ENCODE results near the gene UBE2D1.
A peak's percentile ranks its signal among the peaks of the same experiment; 100 is the strongest.
"Not testable (repeated sequence)": the region's sequence is repeated elsewhere in the genome, so short reads cannot be mapped to it uniquely, and the experiment has no call there.

Gene UBE2D1

GRCh38 chr10:58389024-58389423 lies 54.2 kb downstream of the UBE2D1 start:
- H3K9me3 Mint-ChIP-seq: no peaks in the 10 kb centered on the region
- no peaks in the 10 kb centered on the region for H3K27me3 Mint-ChIP-seq
- H3K4me1 Mint-ChIP-seq: peaks cover 62% of the 10 kb centered on the region
- no peak overlapping the region for H3K27ac Mint-ChIP-seq
- H3K36me3 Mint-ChIP-seq: peaks cover 30% of the 10 kb centered on the region
- H3K4me3 Mint-ChIP-seq: peak overlapping the region; percentile 30

GRCh38 chr10:58393317-58393716 lies 58.5 kb downstream of the UBE2D1 start:
- H3K4me3 Mint-ChIP-seq: no peak overlapping the region
- peaks cover 32% of the 10 kb centered on the region for H3K36me3 Mint-ChIP-seq
- H3K27ac Mint-ChIP-seq: no peak overlapping the region
- peaks cover 36% of the 10 kb centered on the region for H3K4me1 Mint-ChIP-seq
- H3K9me3 Mint-ChIP-seq: no peaks in the 10 kb centered on the region
- H3K27me3 Mint-ChIP-seq: no peaks in the 10 kb centered on the region

DNA sequence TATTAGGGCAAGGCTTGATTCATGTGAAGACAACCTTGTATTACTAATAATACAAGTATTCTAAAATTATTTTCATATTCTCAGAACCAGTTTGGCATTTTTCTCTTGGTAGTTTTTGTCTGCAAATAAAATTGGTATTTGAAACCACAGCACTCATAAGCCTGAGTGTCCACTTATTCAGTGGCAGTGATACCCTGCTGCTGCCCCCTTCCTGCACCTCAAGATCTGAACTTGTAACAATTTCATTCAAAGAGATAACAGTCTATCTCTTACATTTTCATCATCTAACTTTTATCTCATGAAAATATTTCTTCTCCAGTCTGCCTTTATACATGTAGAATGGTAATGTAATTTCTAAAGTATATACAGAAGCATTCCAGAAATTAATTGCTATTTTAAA lies 59.7 kb downstream of the UBE2D1 start:
- Mint-ChIP-seq H3K4me3 (no peak overlapping the region), H3K27ac (no peak overlapping the region), H3K36me3 (peaks cover 28% of the 10 kb centered on the region), H3K4me1 (peaks cover 25% of the 10 kb centered on the region), H3K9me3 (no peaks in the 10 kb centered on the region), H3K27me3 (no peaks in the 10 kb centered on the region)

DNA sequence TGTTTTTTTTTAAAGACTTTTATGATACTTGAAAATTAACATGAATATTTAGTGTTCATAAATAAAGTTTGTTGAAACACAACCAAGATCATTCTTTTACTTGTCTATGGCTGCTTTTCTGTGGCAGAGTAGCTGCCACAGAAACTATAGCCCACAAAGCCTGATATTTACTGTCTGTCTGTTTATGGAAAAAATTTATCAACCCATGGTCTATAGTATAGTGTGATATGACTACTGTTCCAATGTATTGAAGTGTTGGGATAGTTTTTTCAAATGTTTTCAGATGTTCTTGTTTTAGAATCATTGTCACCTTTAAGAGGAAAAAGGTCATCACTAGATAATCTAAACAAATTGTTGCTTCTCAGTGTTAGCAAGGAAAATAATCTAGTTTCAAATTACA lies 61.3 kb downstream of the UBE2D1 start:
- peaks cover 15% of the 10 kb centered on the region for H3K4me1 Mint-ChIP-seq
- H3K9me3 Mint-ChIP-seq: no peaks in the 10 kb centered on the region
- H3K27ac Mint-ChIP-seq: no peak overlapping the region
- H3K27me3 Mint-ChIP-seq: no peaks in the 10 kb centered on the region
- H3K36me3 Mint-ChIP-seq: peaks cover 23% of the 10 kb centered on the region
- H3K4me3 Mint-ChIP-seq: no peak overlapping the region

DNA sequence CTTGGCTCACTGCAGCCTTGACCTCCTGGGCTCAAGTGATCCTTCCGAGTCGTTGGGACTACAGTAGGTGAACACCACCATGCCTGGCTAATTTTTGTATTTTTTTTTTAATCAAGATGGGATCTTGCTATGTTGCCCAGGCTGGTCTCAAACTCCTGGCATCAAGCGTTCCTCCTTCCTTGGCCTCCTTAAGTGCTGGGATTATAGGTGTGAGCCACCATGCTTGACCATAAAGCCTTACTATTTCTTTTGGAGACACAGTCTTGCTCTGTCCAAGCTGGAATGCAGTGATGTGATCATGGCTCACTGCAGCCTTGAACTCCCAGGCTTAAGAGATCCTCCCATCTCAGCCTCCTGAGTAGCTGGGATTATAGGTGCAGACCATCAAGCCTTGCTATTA lies 63.0 kb downstream of the UBE2D1 start:
- no peak overlapping the region for H3K4me3 Mint-ChIP-seq
- H3K9me3 Mint-ChIP-seq: no peaks in the 10 kb centered on the region
- H3K27ac Mint-ChIP-seq: no peak overlapping the region
- no peaks in the 10 kb centered on the region for H3K4me1 Mint-ChIP-seq
- H3K36me3 Mint-ChIP-seq: peaks cover 19% of the 10 kb centered on the region
- H3K27me3 Mint-ChIP-seq: no peaks in the 10 kb centered on the region

DNA sequence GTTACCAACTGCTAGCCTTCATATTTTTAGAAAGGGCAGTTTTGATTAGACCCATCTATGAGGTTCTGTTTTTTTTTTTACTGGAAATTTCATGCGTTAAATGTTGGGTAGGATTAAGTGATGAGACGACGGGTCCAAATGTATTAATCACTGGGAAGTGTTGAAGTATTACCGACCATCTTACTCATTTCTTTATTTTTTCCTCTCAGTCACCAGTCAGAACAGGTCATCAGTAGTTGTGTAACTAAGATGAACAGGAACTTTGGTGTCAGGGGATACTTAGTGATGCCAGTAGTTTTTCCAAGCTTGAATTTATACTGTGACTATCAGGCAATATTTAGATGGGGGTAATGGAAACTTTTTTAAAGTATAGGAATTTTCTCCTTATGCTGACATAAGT lies 64.6 kb downstream of the UBE2D1 start:
- H3K27me3 Mint-ChIP-seq: no peaks in the 10 kb centered on the region
- no peak overlapping the region for H3K4me3 Mint-ChIP-seq
- no peaks in the 10 kb centered on the region for H3K4me1 Mint-ChIP-seq
- no peaks in the 10 kb centered on the region for H3K9me3 Mint-ChIP-seq
- no peak overlapping the region for H3K27ac Mint-ChIP-seq
- H3K36me3 Mint-ChIP-seq: peaks cover 17% of the 10 kb centered on the region

GRCh38 chr10:58400609-58401008 lies 65.8 kb downstream of the UBE2D1 start:
- Mint-ChIP-seq H3K4me3 (no peak overlapping the region), H3K9me3 (no peaks in the 10 kb centered on the region), H3K4me1 (no peaks in the 10 kb centered on the region), H3K36me3 (peaks cover 13% of the 10 kb centered on the region), H3K27me3 (no peaks in the 10 kb centered on the region), H3K27ac (no peak overlapping the region)

DNA sequence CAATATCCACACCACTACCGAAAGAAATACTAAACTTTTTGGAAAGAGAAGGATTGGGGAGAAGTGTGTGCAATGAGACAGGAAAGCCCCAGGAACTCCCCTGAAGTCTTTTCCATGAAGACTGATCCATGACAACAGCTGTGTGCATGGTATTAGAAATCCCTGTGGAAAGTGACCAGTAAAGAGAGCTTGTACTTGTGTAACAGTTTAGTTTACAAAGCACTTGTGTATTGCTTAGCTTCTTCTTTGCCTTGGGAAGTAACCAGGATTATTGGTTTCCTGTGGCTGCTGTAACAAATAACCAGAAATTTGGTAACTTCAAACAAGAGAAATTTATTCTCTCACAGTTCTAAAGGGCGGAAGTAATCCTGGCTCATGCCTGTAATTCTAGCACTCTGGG lies 69.2 kb downstream of the UBE2D1 start:
- no peaks in the 10 kb centered on the region for H3K4me1 Mint-ChIP-seq

GRCh38 chr10:58409956-58410610 lies 75.3 kb downstream of the UBE2D1 start:
- Mint-ChIP-seq H3K4me1 (no peaks in the 10 kb centered on the region), H3K4me3 (no peak overlapping the region), H3K27ac (no peak overlapping the region), H3K9me3 (no peaks in the 10 kb centered on the region), H3K36me3 (no peaks in the 10 kb centered on the region), H3K27me3 (peaks cover 3% of the 10 kb centered on the region)

More for the DNA sequence above, 69.2 kb downstream of the UBE2D1 start:
- Mint-ChIP-seq H3K27ac (no peak overlapping the region), H3K36me3 (peaks cover 4% of the 10 kb centered on the region), H3K4me3 (no peak overlapping the region), H3K27me3 (no peaks in the 10 kb centered on the region), H3K9me3 (no peaks in the 10 kb centered on the region)

DNA sequence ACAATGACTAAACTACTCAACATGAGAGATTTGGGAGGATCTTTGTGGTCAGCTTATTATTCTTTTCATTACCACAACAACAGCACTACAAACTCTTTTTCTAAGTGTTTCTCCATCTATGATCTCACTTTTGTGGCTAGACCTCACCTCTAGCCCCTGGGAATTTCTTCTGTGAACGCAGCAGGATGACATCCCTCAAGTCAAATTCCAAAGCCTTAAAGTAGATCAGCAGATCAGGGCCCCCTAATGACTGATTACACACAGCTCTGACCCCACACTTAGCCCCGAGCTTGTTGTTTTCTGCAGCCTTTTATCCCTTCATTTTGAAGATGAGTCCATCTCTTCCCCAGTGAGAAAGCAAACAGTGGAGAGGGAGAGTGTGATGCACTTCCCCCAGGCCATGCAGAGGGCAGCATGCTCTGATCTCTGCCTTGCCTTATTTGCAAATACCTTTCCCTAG lies 77.7 kb downstream of the UBE2D1 start:
- Mint-ChIP-seq H3K27ac (no peak overlapping the region), H3K36me3 (no peaks in the 10 kb centered on the region), H3K4me1 (no peaks in the 10 kb centered on the region), H3K27me3 (peaks cover 10% of the 10 kb centered on the region), H3K4me3 (no peak overlapping the region), H3K9me3 (no peaks in the 10 kb centered on the region)

GRCh38 chr10:58414270-58415041 lies 79.7 kb downstream of the UBE2D1 start:
- no peaks in the 10 kb centered on the region for H3K4me1 Mint-ChIP-seq
- no peak overlapping the region for H3K4me3 Mint-ChIP-seq
- H3K27ac Mint-ChIP-seq: no peak overlapping the region
- H3K27me3 Mint-ChIP-seq: peaks cover 10% of the 10 kb centered on the region
- H3K9me3 Mint-ChIP-seq: no peaks in the 10 kb centered on the region
- H3K36me3 Mint-ChIP-seq: no peaks in the 10 kb centered on the region

GRCh38 chr10:58415757-58416156 lies 81.0 kb downstream of the UBE2D1 start:
- no peaks in the 10 kb centered on the region for H3K9me3 Mint-ChIP-seq
- H3K36me3 Mint-ChIP-seq: no peaks in the 10 kb centered on the region
- no peaks in the 10 kb centered on the region for H3K4me1 Mint-ChIP-seq
- no peak overlapping the region for H3K27ac Mint-ChIP-seq
- H3K4me3 Mint-ChIP-seq: no peak overlapping the region
- peaks cover 10% of the 10 kb centered on the region for H3K27me3 Mint-ChIP-seq

DNA sequence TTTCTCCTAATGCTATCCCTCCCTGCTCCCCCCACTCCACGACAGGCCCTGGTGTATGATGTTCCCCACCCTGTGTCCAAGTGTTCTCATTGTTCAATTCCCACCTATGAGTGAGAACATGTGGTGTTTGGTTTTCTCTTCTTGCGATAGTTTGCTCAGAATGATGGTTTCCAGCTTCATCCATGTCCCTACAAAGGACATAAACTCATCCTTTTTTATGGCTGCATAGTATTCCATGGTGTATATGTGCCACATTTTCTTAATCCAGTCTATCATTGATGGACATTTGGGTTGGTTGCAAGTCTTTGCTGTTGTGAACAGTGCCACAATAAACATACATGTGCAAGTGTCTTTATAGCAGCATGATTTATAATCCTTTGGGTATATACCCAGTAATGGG lies 83.1 kb downstream of the UBE2D1 start:
- not testable (repeated sequence) for H3K27ac Mint-ChIP-seq, H3K36me3 Mint-ChIP-seq, H3K4me3 Mint-ChIP-seq

More for the DNA sequence above, 83.1 kb downstream of the UBE2D1 start:
- not testable (repeated sequence) for H3K9me3 Mint-ChIP-seq, H3K4me1 Mint-ChIP-seq
- H3K27me3 Mint-ChIP-seq: peaks cover 13% of the 10 kb centered on the region

Measured in activated naive CD4-positive, alpha-beta T cell treated with anti-CD3 and anti-CD28 coated beads, Interleukin-2, amount 50 U/mL, for 24 hours (primary cell).